Neural cell (in vitro differentiated cells): ENCODE data around the gene TM9SF1. TPM values are rescaled to one million over a fixed set of nuclear protein-coding genes. Genes with fewer than 3 reads are reported as not detected.

Source experiments
- H2AFZ ChIP-seq: fragments of 200-600, 300-800 bp; sonication (generic), shearing (Covaris generic); 2 replicates; pipeline ENCODE4 v1.6.0; 2014; ENCODE audit warnings: low read depth, mild to moderate bottlenecking, antibody characterized with exemption, low read length, moderate library complexity
- H3F3A ChIP-seq: fragments of 200-600 bp; shearing (Covaris generic); 2 replicates; pipeline ENCODE4 v1.6.1; 2016; ENCODE audit warnings: mild to moderate bottlenecking, moderate library complexity, mixed read lengths, antibody characterized with exemption, low read length; ENCODE audit not compliant: insufficient read depth, poor library complexity, severe bottlenecking
- H3K27ac ChIP-seq: fragments of 200-600, 300-800 bp; sonication (generic), shearing (Covaris generic); 2 replicates; pipeline ENCODE4 v1.5.1; 2014; ENCODE audit warnings: mild to moderate bottlenecking, low read length, moderate library complexity
- H3K27me3 ChIP-seq: fragments of 300-800, 200-600 bp; sonication (generic), shearing (Covaris generic); 2 replicates; pipeline ENCODE4 v1.6.0; 2014; ENCODE audit warnings: mild to moderate bottlenecking, low read depth, low read length, moderate library complexity; ENCODE audit not compliant: insufficient read depth
- H3K36me3 ChIP-seq: fragments of 300-800, 200-600 bp; sonication (generic), shearing (Covaris generic); 2 replicates; pipeline ENCODE4 v1.5.1; 2014; ENCODE audit warnings: mild to moderate bottlenecking, antibody characterized with exemption, low read length, moderate library complexity; ENCODE audit not compliant: insufficient read depth
- H3K4me2 ChIP-seq: fragments of 300-800, 200-600 bp; sonication (generic), shearing (Covaris generic); 2 replicates; pipeline ENCODE4 v1.6.0; 2014; ENCODE audit warnings: mild to moderate bottlenecking, low read length
- H3K4me3 ChIP-seq: fragments of 300-800, 200-600 bp; sonication (generic), shearing (Covaris generic); 2 replicates; pipeline ENCODE4 v1.5.1; 2014; ENCODE audit warnings: mild to moderate bottlenecking, low read length, moderate library complexity
- H3K79me2 ChIP-seq: fragments of 200-600 bp; shearing (Covaris generic); replicated peaks from 2 replicates; pipeline ENCODE4 v1.6.0; 2014; ENCODE audit warnings: mild to moderate bottlenecking, low read length, moderate library complexity; ENCODE audit not compliant: insufficient read depth
- H3K9ac ChIP-seq: fragments of 300-800, 200-600 bp; sonication (generic), shearing (Covaris generic); 2 replicates; pipeline ENCODE4 v1.6.1; 2016; ENCODE audit warnings: mild to moderate bottlenecking, low read length, mixed read lengths
- H3K9me2 ChIP-seq: fragments of 200-600 bp; shearing (Covaris generic); 2 replicates; pipeline ENCODE4 v1.6.1; 2016; ENCODE audit warnings: mild to moderate bottlenecking, low read length, mixed read lengths; ENCODE audit not compliant: insufficient read depth
- H3K9me3 ChIP-seq: fragments of 200-600, 300-800 bp; sonication (generic), shearing (Covaris generic); 2 replicates; pipeline ENCODE4 v1.6.1; 2016; ENCODE audit warnings: mild to moderate bottlenecking, mixed run types, low read length, moderate library complexity, mixed read lengths
- H4K20me1 ChIP-seq: fragments of 200-600 bp; shearing (Covaris generic); 2 replicates; pipeline ENCODE4 v1.6.1; 2016; ENCODE audit warnings: mild to moderate bottlenecking, mixed run types; ENCODE audit not compliant: insufficient read depth
- EP300 ChIP-seq: fragments of 450-650 bp; conservative IDR thresholded peaks from 2 replicates; pipeline ENCODE4 v1.6.1; 2014; ENCODE audit warnings: antibody characterized with exemption, mild to moderate bottlenecking, moderate library complexity; ENCODE audit not compliant: poor library complexity, severe bottlenecking
- EZH2 ChIP-seq: fragments of 200-600, 300-800 bp; shearing (Covaris generic), sonication (generic); IDR thresholded peaks from 2 replicates; pipeline ENCODE4 v1.6.1; 2014; ENCODE audit warnings: antibody characterized with exemption, low read length, borderline replicate concordance, mild to moderate bottlenecking; ENCODE audit not compliant: insufficient read depth, poor library complexity, severe bottlenecking
- MXI1 ChIP-seq: fragments of 450-650 bp; conservative IDR thresholded peaks from 2 replicates; pipeline ENCODE4 v1.6.1; 2014; ENCODE audit warnings: antibody characterized with exemption, mild to moderate bottlenecking; ENCODE audit not compliant: poor library complexity, severe bottlenecking
- RAD21 ChIP-seq: fragments of 450-650 bp; conservative IDR thresholded peaks from 2 replicates; pipeline ENCODE4 v1.6.1; 2014; ENCODE audit warnings: antibody characterized with exemption, mild to moderate bottlenecking, moderate library complexity
- SMC3 ChIP-seq: fragments of 450-650 bp; conservative IDR thresholded peaks from 2 replicates; pipeline ENCODE4 v1.6.1; 2014; ENCODE audit warnings: antibody characterized with exemption, mild to moderate bottlenecking, moderate library complexity; ENCODE audit not compliant: poor library complexity
- TAF1 ChIP-seq: IDR thresholded peaks from 2 replicates; pipeline ENCODE4 v1.6.1; 2012; ENCODE audit warnings: low read depth
- polyA plus RNA-seq: library from polyadenylated mRNA; depleted of rRNA; stranded (reverse); fragments of >200 nt; gene quantifications from 2 replicates; pipeline ENCODE4 v1.2.3, GENCODE V29; 2014
- TF ChIP-seq, protein P1 (sequence below): IDR thresholded peaks from 2 replicates; pipeline ENCODE4 v1.6.1; 2012; ENCODE audit warnings: borderline replicate concordance
- TF ChIP-seq, protein P2 (sequence below): fragments of 450-650 bp; IDR thresholded peaks from 2 replicates; pipeline ENCODE4 v1.5.1; 2014; ENCODE audit warnings: antibody characterized with exemption, mild to moderate bottlenecking, moderate library complexity; ENCODE audit not compliant: poor library complexity, severe bottlenecking

Gene TM9SF1
- polyA plus RNA-seq, 1 donor from 2014 or later, result 25.1 TPM

DNA sequence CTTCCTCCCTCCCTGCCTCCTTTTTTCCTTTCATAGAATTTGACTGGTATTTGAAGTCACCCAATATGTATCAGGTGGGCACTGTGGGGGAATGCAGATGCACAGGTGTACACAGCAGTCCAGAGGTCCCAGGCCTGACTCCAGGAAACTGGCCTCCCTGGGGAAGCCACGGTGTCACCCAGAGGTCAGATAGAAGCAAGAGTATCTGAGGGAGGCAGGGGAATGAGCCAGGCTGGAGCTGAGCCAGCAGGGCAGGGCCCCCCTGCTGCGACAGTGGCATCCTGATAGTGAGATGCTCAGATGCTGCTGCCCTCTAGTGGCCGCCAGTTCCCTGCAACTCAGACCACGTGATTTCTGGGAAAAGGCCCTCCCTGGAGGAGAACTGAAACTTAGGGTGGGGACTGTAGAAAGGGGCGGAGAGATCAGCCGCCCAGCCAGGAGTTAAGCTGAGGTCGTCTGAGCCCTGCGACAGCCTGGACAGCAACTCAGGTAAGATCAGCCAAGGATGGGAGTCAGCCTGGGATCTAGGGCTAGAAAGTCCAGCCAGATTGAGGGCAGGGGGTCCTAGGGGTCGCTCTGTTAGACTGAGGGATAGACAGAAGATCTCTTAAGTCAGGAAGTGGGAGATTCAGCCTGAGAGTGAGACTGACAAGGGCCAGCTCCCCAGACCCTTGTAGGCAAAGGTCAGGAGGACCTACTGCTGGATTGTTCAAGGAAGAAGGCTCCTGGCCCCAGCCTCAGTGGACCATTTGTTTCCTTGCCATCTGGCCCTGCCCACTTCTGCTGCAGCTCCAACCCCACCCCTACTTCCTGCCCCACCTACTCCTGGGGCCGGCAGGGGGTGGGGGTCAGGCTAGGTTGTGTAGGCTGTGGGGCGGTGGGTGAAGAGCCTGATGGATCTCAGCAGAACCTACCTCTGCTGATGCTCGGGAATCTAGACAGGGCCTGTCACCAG, 34.1 kb downstream of the TM9SF1 start, which contains the start of gene IRF9:
TSS of gene IRF9 (plus strand) at position 416 of the 955 bp plus-strand sequence. CDS start 880 bp downstream, outside the sequence.
- Histone ChIP-seq H3K9ac (peak within 1 kb of the TSS; percentile 34), H3K4me2 (no peak within 1 kb of the TSS), H3K79me2 (no peaks in the 10 kb centered on the region), H4K20me1 (no peaks in the 10 kb centered on the region), H3K4me3 (no peak within 1 kb of the TSS), H3F3A (no peaks in the 10 kb centered on the region), H2AFZ (no peak within 1 kb of the TSS), H3K9me3 (no peaks in the 10 kb centered on the region), H3K27ac (no peak within 1 kb of the TSS), H3K36me3 (no peaks in the 10 kb centered on the region), H3K9me2 (no peaks in the 10 kb centered on the region), H3K27me3 (no peaks in the 10 kb centered on the region)
- peak; percentile 43 for TF ChIP-seq EP300
- peak; percentile 53 for TF ChIP-seq MXI1
- peak; percentile 92 for TF ChIP-seq SMC3
- TF ChIP-seq, protein P1, sequence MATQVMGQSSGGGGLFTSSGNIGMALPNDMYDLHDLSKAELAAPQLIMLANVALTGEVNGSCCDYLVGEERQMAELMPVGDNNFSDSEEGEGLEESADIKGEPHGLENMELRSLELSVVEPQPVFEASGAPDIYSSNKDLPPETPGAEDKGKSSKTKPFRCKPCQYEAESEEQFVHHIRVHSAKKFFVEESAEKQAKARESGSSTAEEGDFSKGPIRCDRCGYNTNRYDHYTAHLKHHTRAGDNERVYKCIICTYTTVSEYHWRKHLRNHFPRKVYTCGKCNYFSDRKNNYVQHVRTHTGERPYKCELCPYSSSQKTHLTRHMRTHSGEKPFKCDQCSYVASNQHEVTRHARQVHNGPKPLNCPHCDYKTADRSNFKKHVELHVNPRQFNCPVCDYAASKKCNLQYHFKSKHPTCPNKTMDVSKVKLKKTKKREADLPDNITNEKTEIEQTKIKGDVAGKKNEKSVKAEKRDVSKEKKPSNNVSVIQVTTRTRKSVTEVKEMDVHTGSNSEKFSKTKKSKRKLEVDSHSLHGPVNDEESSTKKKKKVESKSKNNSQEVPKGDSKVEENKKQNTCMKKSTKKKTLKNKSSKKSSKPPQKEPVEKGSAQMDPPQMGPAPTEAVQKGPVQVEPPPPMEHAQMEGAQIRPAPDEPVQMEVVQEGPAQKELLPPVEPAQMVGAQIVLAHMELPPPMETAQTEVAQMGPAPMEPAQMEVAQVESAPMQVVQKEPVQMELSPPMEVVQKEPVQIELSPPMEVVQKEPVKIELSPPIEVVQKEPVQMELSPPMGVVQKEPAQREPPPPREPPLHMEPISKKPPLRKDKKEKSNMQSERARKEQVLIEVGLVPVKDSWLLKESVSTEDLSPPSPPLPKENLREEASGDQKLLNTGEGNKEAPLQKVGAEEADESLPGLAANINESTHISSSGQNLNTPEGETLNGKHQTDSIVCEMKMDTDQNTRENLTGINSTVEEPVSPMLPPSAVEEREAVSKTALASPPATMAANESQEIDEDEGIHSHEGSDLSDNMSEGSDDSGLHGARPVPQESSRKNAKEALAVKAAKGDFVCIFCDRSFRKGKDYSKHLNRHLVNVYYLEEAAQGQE, result no peak
- TF ChIP-seq RAD21, result peak; percentile 83
- TF ChIP-seq EZH2, result no peak
- TF ChIP-seq TAF1, result no peak
- TF ChIP-seq, protein P2, sequence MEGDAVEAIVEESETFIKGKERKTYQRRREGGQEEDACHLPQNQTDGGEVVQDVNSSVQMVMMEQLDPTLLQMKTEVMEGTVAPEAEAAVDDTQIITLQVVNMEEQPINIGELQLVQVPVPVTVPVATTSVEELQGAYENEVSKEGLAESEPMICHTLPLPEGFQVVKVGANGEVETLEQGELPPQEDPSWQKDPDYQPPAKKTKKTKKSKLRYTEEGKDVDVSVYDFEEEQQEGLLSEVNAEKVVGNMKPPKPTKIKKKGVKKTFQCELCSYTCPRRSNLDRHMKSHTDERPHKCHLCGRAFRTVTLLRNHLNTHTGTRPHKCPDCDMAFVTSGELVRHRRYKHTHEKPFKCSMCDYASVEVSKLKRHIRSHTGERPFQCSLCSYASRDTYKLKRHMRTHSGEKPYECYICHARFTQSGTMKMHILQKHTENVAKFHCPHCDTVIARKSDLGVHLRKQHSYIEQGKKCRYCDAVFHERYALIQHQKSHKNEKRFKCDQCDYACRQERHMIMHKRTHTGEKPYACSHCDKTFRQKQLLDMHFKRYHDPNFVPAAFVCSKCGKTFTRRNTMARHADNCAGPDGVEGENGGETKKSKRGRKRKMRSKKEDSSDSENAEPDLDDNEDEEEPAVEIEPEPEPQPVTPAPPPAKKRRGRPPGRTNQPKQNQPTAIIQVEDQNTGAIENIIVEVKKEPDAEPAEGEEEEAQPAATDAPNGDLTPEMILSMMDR, result peak; percentile 97

DNA sequence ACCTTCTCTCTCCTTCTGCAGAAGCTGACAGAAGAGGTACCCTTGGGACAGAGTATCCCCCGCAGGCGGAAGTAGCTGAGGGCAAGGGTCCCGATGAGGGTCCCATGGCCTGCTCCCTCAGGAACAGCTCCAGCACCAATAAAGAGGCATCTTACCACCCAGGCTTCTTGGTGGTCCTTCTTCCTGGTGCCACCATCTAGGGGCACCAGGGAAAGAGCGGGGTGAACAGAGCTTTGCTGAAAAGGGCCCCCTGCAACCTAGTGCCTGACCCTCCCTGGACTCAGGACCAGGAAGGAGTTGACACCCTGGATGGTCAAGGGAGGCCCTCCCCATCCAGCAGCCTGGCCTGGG, 34.8 kb downstream of the TM9SF1 start:
- no peak overlapping the region for H2AFZ ChIP-seq
- no peaks in the 10 kb centered on the region for H3K27me3 ChIP-seq
- H3F3A ChIP-seq, result no peaks in the 10 kb centered on the region
- no peak overlapping the region for H3K4me2 ChIP-seq
- H3K9me2 ChIP-seq, result no peaks in the 10 kb centered on the region
- H3K9ac ChIP-seq, result peak overlapping the region; percentile 34
- H3K27ac ChIP-seq, result no peak overlapping the region
- no peak overlapping the region for H3K4me3 ChIP-seq
- no peaks in the 10 kb centered on the region for H3K9me3 ChIP-seq
- TF ChIP-seq, protein P1, result no peak
- H3K36me3 ChIP-seq, result no peaks in the 10 kb centered on the region
- no peaks in the 10 kb centered on the region for H3K79me2 ChIP-seq
- H4K20me1 ChIP-seq, result no peaks in the 10 kb centered on the region
